ENCODE results near the gene NNAT.

- TF ChIP-seq, protein P1, sequence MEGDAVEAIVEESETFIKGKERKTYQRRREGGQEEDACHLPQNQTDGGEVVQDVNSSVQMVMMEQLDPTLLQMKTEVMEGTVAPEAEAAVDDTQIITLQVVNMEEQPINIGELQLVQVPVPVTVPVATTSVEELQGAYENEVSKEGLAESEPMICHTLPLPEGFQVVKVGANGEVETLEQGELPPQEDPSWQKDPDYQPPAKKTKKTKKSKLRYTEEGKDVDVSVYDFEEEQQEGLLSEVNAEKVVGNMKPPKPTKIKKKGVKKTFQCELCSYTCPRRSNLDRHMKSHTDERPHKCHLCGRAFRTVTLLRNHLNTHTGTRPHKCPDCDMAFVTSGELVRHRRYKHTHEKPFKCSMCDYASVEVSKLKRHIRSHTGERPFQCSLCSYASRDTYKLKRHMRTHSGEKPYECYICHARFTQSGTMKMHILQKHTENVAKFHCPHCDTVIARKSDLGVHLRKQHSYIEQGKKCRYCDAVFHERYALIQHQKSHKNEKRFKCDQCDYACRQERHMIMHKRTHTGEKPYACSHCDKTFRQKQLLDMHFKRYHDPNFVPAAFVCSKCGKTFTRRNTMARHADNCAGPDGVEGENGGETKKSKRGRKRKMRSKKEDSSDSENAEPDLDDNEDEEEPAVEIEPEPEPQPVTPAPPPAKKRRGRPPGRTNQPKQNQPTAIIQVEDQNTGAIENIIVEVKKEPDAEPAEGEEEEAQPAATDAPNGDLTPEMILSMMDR (IDR thresholded peaks at IDR 0.05; ENCODE audit: control extremely low read depth in 1 of 3, insufficient read depth in 1 of 3, low read depth in 1 of 3, low read length in 3 of 3): no peak
- TF ChIP-seq POLR2A (IDR thresholded peaks at IDR 0.05; ENCODE audit: control extremely low read depth in 1 of 2, low read depth in 2 of 2, low read length in 2 of 2): no peak
- no peak for TF ChIP-seq EZH2 (IDR thresholded peaks at IDR 0.05; ENCODE audit: low read depth, low read length, severe bottlenecking)
- TF ChIP-seq TEAD4 (IDR thresholded peaks at IDR 0.05; ENCODE audit: low read depth, low read length): no peak
- TF ChIP-seq GABPA (IDR thresholded peaks at IDR 0.05; ENCODE audit: borderline replicate concordance, insufficient read depth, low read length): no peak
These were observed 18.4 kb downstream of the NNAT start for GRCh38 chr20:37539424-37539823.
